GM23338 (cell line): ENCODE data around the gene EDAR. TPM values are rescaled to one million over a fixed set of nuclear protein-coding genes. Genes with fewer than 3 reads are reported as not detected.

Source experiments
- ATAC-seq: fragments of 200-7000 bp; cut with Tn5 transposase; 3 replicates; pipeline ENCODE4 v1.9.1; 2020
- DNase-seq: peaks from one replicate; pipeline ENCODE4 v3.0.0-alpha.2; 2015; ENCODE audit warnings: low spot score
- H2AFZ ChIP-seq: fragments of 200-600 bp; sonication (generic); 2 replicates; pipeline ENCODE4 v1.8.0; 2016; ENCODE audit warnings: antibody characterized with exemption, mild to moderate bottlenecking, moderate library complexity
- H3F3A ChIP-seq: fragments of 200-600 bp; sonication (generic); replicated peaks from 2 replicates; pipeline ENCODE4 v1.8.0; 2017; ENCODE audit warnings: antibody characterized with exemption, mixed run types, low read depth
- H3K27ac ChIP-seq: fragments of 200-600 bp; sonication (generic); 2 replicates; pipeline ENCODE4 v1.6.1; 2016; ENCODE audit warnings: low read depth
- H3K27me3 ChIP-seq: fragments of 200-600 bp; sonication (generic); 2 replicates; pipeline ENCODE4 v1.8.0; 2016; ENCODE audit warnings: mild to moderate bottlenecking, mixed run types, moderate library complexity; ENCODE audit not compliant: insufficient read depth
- H3K36me3 ChIP-seq: fragments of 200-600 bp; sonication (generic); 2 replicates; pipeline ENCODE4 v1.8.0; 2016; ENCODE audit warnings: mild to moderate bottlenecking; ENCODE audit not compliant: insufficient read depth
- H3K4me1 ChIP-seq: fragments of 200-600 bp; sonication (generic); 2 replicates; pipeline ENCODE4 v1.8.0; 2016; ENCODE audit warnings: mild to moderate bottlenecking, moderate library complexity; ENCODE audit not compliant: insufficient read depth
- H3K4me2 ChIP-seq: fragments of 200-600 bp; sonication (generic); 2 replicates; pipeline ENCODE4 v1.7.1; 2017; ENCODE audit warnings: mixed run types
- H3K4me3 ChIP-seq: fragments of 200-600 bp; sonication (generic); 2 replicates; pipeline ENCODE4 v1.6.1; 2016; ENCODE audit warnings: mixed run types
- H3K79me2 ChIP-seq: fragments of 200-600 bp; sonication (generic); replicated peaks from 2 replicates; pipeline ENCODE4 v1.8.0; 2017; ENCODE audit warnings: mild to moderate bottlenecking; ENCODE audit not compliant: insufficient read depth
- H3K9me2 ChIP-seq: fragments of 200-600 bp; sonication (generic); 2 replicates; pipeline ENCODE4 v1.8.0; 2017; ENCODE audit not compliant: insufficient read depth
- H4K20me1 ChIP-seq: fragments of 200-600 bp; sonication (generic); replicated peaks from 2 replicates; pipeline ENCODE4 v1.8.0; 2017; ENCODE audit warnings: mild to moderate bottlenecking; ENCODE audit not compliant: insufficient read depth
- H3K27ac Mint-ChIP-seq: 2 replicates; pipeline ENCODE4 v1.8.0; 2020; ENCODE audit warnings: inconsistent platforms, mild to moderate bottlenecking, moderate library complexity, mixed read lengths
- H3K27me3 Mint-ChIP-seq: 3 replicates; pipeline ENCODE4 v1.8.0; 2022; ENCODE audit warnings: low read depth, mild to moderate bottlenecking, moderate library complexity, mixed read lengths, inconsistent platforms; ENCODE audit not compliant: insufficient read depth, poor library complexity
- H3K36me3 Mint-ChIP-seq: 3 replicates; pipeline ENCODE4 v1.8.0; 2021; ENCODE audit warnings: low read depth, mild to moderate bottlenecking, inconsistent platforms, moderate library complexity, mixed read lengths
- H3K4me1 Mint-ChIP-seq: 3 replicates; pipeline ENCODE4 v1.8.0; 2020; ENCODE audit warnings: mild to moderate bottlenecking, inconsistent platforms, mixed read lengths
- H3K4me3 Mint-ChIP-seq: 3 replicates; pipeline ENCODE4 v1.8.0; 2021; ENCODE audit warnings: moderate library complexity, mild to moderate bottlenecking, inconsistent platforms, mixed read lengths
- H3K9me3 Mint-ChIP-seq: 3 replicates; pipeline ENCODE4 v1.8.0; 2020; ENCODE audit warnings: moderate library complexity, mild to moderate bottlenecking, inconsistent platforms, mixed read lengths
- CREB1 ChIP-seq: fragments of 250-450 bp; sonication (Bioruptor Pico); IDR thresholded peaks from 2 replicates; pipeline ENCODE4 v1.5.0; 2020; ENCODE audit warnings: low read depth, mild to moderate bottlenecking, moderate library complexity
- EZH2 ChIP-seq: fragments of 200-600 bp; sonication (generic); IDR thresholded peaks from one replicate; pipeline ENCODE4 v1.8.0; 2017; ENCODE audit warnings: antibody characterized with exemption, mild to moderate bottlenecking, low read depth; ENCODE audit not compliant: unreplicated experiment
- EZH2phosphoT487 ChIP-seq: fragments of 200-600 bp; sonication (generic); IDR thresholded peaks from one replicate; pipeline ENCODE4 v1.8.1; 2018; ENCODE audit warnings: antibody characterized with exemption; ENCODE audit not compliant: unreplicated experiment
- JUNB ChIP-seq: IDR thresholded peaks from one replicate; pipeline ENCODE4 v1.6.1; 2016; ENCODE audit warnings: antibody characterized with exemption; ENCODE audit not compliant: unreplicated experiment
- NANOG ChIP-seq: IDR thresholded peaks from 2 replicates; pipeline ENCODE4 v1.6.1; 2016; ENCODE audit warnings: antibody characterized with exemption, borderline replicate concordance
- POLR2AphosphoS5 ChIP-seq: IDR thresholded peaks from 2 replicates; pipeline ENCODE4 v1.6.1; 2016; ENCODE audit warnings: antibody characterized with exemption, low read depth
- STAT1 ChIP-seq: IDR thresholded peaks from one replicate; pipeline ENCODE4 v1.6.1; 2016; ENCODE audit warnings: antibody characterized with exemption; ENCODE audit not compliant: unreplicated experiment
- ZNF114 ChIP-seq: fragments of 250-450 bp; sonication (Bioruptor Pico); IDR thresholded peaks from 2 replicates; pipeline ENCODE4 v1.5.0; 2020; ENCODE audit warnings: mild to moderate bottlenecking, moderate library complexity
- ZNF331 ChIP-seq: fragments of 250-450 bp; sonication (Bioruptor Pico); IDR thresholded peaks from 2 replicates; pipeline ENCODE4 v1.5.0; 2020; ENCODE audit warnings: low read depth, mild to moderate bottlenecking, moderate library complexity
- polyA plus RNA-seq: library from polyadenylated mRNA; unstranded; fragments of >200 nt; fragmentation: Nextera tagmentation; extraction: Ambion mirVana; gene quantifications from 2 replicates; pipeline ENCODE4 v1.2.1, GENCODE V29; 2016
- total RNA-seq: library from RNA; depleted of rRNA; stranded (reverse); fragments of >200 nt; shearing (Covaris generic); gene quantifications from 2 replicates; pipeline ENCODE4 v1.2.3, GENCODE V29; 2014
- TF ChIP-seq, protein P1 (sequence below): IDR thresholded peaks from 2 replicates; pipeline ENCODE4 v1.6.1; 2016; ENCODE audit warnings: antibody characterized with exemption
- TF ChIP-seq, protein P2 (sequence below): fragments of 250-450 bp; sonication (Bioruptor Pico); IDR thresholded peaks from 2 replicates; pipeline ENCODE4 v1.5.0; 2020; ENCODE audit warnings: mild to moderate bottlenecking, moderate library complexity
- TF ChIP-seq, protein P3 (sequence below): IDR thresholded peaks from one replicate; pipeline ENCODE4 v1.6.1; 2018; ENCODE audit warnings: antibody characterized with exemption; ENCODE audit not compliant: unreplicated experiment
- TF ChIP-seq, protein P4 (sequence below), 2 experiments: fragments of 200-600 bp in 1 of 2; sonication (generic) in 1 of 2; conservative IDR thresholded peaks; 2 replicates each; pipeline versions ENCODE4 v1.5.1 to v1.6.1; 2016 to 2017; ENCODE audit warnings: antibody characterized with exemption in 2 of 2, low read depth in 2 of 2, mild to moderate bottlenecking in 2 of 2, moderate library complexity in 1 of 2

EDAR gene
- total and polyA plus RNA-seq, 2 experiments from 2014 or later: not detected

DNA sequence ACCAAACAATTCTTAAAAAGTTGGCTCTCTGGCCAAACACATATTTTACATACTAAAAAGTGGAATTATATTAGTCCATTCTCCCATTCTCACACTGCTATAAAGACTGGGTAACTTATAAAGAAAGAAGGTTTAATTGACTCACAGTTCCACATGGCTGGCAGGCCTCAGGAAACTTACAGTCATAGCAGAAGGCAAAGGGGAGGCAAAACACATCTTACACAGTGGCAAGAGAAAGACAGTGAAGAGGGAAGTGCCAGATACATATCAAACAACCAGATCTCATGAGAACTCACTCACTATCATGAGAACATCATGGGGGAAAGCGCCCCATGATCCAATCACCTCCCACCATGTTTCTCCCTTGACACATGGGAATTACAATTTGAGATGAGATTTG is 42.6 kb downstream of the EDAR start:
- Histone ChIP-seq H3K27me3 (no peaks in the 10 kb centered on the region), H3K4me2 (no peak overlapping the region), H3K4me3 (no peak overlapping the region), H3K36me3 (no peaks in the 10 kb centered on the region), H4K20me1 (no peaks in the 10 kb centered on the region), H3K9me2 (no peaks in the 10 kb centered on the region), H2AFZ (no peak overlapping the region), H3K79me2 (no peaks in the 10 kb centered on the region), H3F3A (no peaks in the 10 kb centered on the region), H3K27ac (no peak overlapping the region), H3K4me1 (no peaks in the 10 kb centered on the region)
- DNase-seq: no peak
- Mint-ChIP-seq H3K36me3 (peaks cover 19% of the 10 kb centered on the region), H3K9me3 (peaks cover 35% of the 10 kb centered on the region), H3K4me1 (no peaks in the 10 kb centered on the region), H3K27ac (no peak overlapping the region), H3K4me3 (no peak overlapping the region), H3K27me3 (peaks cover 4% of the 10 kb centered on the region)
- ATAC-seq: no peak
- TF ChIP-seq POLR2AphosphoS5 (no peak), ZNF331 (CRISPR knock-in tag) (no peak), JUNB (no peak), ZNF114 (CRISPR knock-in tag) (no peak), EZH2 (no peak), STAT1 (no peak), EZH2phosphoT487 (no peak), CREB1 (CRISPR knock-in tag) (no peak), NANOG (no peak)
- TF ChIP-seq, protein P1, sequence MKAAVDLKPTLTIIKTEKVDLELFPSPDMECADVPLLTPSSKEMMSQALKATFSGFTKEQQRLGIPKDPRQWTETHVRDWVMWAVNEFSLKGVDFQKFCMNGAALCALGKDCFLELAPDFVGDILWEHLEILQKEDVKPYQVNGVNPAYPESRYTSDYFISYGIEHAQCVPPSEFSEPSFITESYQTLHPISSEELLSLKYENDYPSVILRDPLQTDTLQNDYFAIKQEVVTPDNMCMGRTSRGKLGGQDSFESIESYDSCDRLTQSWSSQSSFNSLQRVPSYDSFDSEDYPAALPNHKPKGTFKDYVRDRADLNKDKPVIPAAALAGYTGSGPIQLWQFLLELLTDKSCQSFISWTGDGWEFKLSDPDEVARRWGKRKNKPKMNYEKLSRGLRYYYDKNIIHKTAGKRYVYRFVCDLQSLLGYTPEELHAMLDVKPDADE: no peak
- TF ChIP-seq, protein P2, sequence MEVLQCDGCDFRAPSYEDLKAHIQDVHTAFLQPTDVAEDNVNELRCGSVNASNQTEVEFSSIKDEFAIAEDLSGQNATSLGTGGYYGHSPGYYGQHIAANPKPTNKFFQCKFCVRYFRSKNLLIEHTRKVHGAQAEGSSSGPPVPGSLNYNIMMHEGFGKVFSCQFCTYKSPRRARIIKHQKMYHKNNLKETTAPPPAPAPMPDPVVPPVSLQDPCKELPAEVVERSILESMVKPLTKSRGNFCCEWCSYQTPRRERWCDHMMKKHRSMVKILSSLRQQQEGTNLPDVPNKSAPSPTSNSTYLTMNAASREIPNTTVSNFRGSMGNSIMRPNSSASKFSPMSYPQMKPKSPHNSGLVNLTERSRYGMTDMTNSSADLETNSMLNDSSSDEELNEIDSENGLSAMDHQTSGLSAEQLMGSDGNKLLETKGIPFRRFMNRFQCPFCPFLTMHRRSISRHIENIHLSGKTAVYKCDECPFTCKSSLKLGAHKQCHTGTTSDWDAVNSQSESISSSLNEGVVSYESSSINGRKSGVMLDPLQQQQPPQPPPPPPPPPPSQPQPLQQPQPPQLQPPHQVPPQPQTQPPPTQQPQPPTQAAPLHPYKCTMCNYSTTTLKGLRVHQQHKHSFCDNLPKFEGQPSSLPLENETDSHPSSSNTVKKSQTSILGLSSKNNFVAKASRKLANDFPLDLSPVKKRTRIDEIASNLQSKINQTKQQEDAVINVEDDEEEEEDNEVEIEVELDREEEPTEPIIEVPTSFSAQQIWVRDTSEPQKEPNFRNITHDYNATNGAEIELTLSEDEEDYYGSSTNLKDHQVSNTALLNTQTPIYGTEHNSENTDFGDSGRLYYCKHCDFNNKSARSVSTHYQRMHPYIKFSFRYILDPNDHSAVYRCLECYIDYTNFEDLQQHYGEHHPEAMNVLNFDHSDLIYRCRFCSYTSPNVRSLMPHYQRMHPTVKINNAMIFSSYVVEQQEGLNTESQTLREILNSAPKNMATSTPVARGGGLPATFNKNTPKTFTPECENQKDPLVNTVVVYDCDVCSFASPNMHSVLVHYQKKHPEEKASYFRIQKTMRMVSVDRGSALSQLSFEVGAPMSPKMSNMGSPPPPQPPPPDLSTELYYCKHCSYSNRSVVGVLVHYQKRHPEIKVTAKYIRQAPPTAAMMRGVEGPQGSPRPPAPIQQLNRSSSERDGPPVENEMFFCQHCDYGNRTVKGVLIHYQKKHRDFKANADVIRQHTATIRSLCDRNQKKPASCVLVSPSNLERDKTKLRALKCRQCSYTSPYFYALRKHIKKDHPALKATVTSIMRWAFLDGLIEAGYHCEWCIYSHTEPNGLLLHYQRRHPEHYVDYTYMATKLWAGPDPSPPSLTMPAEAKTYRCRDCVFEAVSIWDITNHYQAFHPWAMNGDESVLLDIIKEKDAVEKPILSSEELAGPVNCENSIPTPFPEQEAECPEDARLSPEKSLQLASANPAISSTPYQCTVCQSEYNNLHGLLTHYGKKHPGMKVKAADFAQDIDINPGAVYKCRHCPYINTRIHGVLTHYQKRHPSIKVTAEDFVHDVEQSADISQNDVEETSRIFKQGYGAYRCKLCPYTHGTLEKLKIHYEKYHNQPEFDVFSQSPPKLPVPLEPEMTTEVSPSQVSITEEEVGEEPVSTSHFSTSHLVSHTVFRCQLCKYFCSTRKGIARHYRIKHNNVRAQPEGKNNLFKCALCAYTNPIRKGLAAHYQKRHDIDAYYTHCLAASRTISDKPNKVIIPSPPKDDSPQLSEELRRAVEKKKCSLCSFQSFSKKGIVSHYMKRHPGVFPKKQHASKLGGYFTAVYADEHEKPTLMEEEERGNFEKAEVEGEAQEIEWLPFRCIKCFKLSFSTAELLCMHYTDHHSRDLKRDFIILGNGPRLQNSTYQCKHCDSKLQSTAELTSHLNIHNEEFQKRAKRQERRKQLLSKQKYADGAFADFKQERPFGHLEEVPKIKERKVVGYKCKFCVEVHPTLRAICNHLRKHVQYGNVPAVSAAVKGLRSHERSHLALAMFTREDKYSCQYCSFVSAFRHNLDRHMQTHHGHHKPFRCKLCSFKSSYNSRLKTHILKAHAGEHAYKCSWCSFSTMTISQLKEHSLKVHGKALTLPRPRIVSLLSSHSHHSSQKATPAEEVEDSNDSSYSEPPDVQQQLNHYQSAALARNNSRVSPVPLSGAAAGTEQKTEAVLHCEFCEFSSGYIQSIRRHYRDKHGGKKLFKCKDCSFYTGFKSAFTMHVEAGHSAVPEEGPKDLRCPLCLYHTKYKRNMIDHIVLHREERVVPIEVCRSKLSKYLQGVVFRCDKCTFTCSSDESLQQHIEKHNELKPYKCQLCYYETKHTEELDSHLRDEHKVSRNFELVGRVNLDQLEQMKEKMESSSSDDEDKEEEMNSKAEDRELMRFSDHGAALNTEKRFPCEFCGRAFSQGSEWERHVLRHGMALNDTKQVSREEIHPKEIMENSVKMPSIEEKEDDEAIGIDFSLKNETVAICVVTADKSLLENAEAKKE (CRISPR knock-in tag): no peak
- TF ChIP-seq, protein P3, sequence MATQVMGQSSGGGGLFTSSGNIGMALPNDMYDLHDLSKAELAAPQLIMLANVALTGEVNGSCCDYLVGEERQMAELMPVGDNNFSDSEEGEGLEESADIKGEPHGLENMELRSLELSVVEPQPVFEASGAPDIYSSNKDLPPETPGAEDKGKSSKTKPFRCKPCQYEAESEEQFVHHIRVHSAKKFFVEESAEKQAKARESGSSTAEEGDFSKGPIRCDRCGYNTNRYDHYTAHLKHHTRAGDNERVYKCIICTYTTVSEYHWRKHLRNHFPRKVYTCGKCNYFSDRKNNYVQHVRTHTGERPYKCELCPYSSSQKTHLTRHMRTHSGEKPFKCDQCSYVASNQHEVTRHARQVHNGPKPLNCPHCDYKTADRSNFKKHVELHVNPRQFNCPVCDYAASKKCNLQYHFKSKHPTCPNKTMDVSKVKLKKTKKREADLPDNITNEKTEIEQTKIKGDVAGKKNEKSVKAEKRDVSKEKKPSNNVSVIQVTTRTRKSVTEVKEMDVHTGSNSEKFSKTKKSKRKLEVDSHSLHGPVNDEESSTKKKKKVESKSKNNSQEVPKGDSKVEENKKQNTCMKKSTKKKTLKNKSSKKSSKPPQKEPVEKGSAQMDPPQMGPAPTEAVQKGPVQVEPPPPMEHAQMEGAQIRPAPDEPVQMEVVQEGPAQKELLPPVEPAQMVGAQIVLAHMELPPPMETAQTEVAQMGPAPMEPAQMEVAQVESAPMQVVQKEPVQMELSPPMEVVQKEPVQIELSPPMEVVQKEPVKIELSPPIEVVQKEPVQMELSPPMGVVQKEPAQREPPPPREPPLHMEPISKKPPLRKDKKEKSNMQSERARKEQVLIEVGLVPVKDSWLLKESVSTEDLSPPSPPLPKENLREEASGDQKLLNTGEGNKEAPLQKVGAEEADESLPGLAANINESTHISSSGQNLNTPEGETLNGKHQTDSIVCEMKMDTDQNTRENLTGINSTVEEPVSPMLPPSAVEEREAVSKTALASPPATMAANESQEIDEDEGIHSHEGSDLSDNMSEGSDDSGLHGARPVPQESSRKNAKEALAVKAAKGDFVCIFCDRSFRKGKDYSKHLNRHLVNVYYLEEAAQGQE: no peak
- TF ChIP-seq, protein P4, sequence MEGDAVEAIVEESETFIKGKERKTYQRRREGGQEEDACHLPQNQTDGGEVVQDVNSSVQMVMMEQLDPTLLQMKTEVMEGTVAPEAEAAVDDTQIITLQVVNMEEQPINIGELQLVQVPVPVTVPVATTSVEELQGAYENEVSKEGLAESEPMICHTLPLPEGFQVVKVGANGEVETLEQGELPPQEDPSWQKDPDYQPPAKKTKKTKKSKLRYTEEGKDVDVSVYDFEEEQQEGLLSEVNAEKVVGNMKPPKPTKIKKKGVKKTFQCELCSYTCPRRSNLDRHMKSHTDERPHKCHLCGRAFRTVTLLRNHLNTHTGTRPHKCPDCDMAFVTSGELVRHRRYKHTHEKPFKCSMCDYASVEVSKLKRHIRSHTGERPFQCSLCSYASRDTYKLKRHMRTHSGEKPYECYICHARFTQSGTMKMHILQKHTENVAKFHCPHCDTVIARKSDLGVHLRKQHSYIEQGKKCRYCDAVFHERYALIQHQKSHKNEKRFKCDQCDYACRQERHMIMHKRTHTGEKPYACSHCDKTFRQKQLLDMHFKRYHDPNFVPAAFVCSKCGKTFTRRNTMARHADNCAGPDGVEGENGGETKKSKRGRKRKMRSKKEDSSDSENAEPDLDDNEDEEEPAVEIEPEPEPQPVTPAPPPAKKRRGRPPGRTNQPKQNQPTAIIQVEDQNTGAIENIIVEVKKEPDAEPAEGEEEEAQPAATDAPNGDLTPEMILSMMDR (conservative IDR thresholded peaks at IDR 0.05; ENCODE audit: low read depth in 2 of 2): no peak
